HG03097 (cell line): ENCODE measurements around the gene CEP104.

Experiments
- ATAC-seq: cut with Tn5 transposase; IDR thresholded peaks from one replicate; pipeline ENCODE4 v1.9.1; 2021; ENCODE audit not compliant: unreplicated experiment, low FRiP score

Gene CEP104

DNA sequence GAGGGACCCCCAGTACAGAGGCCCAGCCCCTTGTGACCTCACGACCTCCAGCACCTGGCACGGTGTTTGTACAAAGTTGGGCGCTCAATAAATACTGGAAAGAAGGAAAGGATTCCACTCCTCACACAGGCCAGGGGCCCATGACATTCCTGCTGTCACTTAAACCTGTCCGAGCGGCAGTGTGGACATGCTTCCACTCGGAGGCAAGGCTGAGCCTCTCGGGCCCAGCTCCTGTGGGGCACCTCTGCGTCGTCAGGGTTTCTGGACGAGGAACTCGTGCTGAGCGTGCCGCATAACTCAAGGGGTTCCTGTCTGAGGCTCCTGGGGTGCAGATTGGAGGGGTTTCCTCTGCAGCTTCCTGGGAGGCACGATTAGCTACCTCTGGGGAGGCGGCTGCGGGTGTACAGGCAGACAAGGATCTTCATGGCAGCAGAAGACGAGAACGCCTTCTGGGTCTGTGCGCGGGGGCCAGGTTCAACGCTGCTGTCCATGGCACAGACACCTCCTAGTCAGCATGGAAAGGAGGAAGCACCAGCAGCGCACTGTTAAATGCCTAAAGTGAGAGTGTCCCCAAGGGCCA is 88.1 kb downstream of the CEP104 start:
- ATAC-seq = no peak

DNA sequence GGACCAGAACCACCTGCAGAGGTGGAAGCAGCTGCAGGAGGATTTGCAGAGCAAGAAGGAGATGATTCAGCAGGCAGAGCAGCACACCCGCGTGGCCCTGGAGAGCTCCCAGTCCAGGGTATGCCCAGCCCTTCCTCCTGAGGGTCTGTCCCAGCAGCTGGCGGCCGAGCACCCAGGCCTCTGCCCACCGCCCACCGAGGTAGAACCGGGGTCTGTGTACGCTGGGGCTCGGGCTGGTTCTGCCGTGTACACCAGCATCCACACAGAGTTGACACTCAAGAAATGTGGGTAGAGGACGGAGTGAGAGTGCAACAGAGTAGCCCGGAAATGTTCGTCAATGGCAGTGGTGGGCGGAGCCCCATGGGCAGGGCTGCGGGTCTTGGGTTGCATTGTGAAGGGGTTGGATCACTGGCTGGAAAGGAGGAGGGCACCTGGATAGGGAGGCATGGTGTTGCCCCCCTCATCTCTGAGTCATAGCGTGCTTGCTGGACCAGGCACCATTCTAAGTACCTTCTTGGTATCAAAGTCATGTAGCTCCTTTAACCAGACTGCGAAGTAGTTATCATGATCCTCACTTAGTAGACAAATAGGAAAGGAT is 89.6 kb downstream of the CEP104 start:
- no peak for ATAC-seq

DNA sequence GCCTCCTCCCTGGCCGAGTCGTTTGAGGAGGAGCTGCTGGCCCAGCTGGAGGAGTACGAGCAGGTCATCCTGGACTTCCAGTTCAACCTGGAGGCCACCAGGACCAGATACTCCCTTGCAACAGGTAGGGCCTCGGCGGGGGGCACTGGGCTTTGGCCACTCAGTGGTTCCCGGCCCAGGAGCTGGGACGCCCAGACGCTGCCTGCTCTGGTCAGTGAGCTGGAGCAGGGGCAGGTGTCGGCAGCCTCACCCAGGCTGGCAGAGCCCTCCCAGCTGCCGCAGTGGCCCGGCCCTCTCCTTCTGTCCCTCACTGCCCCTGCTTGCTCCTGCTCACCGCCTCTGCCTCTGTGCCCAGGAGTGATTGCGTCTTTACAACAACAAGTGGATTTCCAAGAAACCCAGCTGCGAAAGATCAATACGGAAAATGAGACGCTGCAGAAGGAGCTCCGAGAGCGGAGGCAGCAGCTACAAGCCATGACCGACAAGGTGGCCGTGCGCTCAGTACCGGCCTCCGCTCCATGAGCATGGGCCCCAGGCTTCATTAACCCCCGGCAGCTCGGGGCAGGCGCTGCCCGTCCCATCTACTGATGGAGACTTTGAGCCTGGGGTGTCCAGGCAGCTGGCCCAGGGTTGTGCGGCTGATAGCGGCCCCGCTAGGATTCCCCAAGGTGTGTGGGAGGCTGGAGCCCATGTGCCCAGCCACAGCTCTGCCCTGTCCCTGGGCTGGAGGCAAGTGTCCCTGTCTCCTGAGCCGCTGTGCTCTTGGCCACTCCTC is 93.5 kb downstream of the CEP104 start:
- ATAC-seq = no peak

DNA sequence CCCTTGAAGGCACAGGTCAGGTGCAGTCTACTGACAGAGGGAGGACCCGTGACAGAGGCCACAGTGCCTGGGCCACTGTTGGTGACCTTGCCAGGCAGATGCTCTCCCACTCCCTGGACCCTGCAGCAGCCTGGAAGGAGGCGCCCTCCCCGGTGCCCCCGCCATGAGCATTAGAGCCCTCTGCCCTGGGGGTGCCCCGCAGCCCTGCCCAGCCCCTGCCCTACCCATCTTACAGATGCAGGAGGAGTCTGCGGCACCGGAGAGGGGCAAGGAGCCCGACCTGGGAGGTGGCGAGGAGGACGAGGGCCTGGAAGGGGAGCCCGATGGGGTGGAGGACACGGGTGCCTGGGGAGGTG is 94.2 kb downstream of the CEP104 start:
- no peak for ATAC-seq

DNA sequence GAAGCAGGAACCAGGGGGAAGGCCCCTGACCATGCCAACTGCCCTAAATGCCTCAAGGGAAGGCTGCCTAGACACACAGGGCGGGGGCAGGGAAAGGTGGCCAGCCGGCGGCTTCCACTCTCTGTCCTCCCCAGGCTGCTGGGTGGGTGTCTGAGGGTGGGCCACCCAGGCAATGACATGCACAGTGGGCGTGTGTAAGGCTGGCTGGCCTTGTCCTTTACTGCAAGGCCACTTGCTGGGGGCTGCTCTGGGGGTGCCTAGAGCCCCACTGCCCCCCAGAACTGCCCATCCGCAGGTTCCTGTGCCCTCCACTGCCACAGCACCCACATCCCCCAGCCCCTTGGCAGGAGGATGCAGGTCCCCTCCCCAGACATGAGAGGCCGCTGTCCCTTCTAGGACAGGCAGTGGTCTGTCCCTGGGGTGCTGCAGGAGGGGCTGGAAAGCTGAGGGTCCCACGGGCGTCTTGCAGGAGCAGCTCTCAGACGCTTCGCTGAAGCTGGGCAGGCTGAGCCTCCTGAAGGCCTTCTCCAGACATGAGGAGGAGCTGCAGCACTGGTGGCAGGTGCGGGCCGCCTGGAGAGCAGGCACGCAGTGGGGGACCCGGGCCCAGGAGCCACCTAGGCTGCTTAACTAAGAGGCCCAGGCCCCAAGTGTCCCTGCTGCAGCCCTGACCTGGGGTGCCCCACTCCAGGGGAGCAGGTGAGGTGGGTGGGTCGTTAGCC is 94.7 kb downstream of the CEP104 start:
- ATAC-seq = no peak
